A172 (cell line): ENCODE results near the gene MAPK8IP2. TPM values are rescaled to one million over a fixed set of nuclear protein-coding genes. Genes with fewer than 3 reads are reported as not detected.

ENCODE experiments used
- DNase-seq: peaks from one replicate; pipeline ENCODE4 v3.0.0-alpha.2; 2015; ENCODE audit warnings: low spot score
- total RNA-seq: library from RNA; depleted of rRNA; stranded (reverse); fragments of >200 nt; shearing (Covaris generic); gene quantifications from 2 replicates; pipeline ENCODE4 v1.2.3, GENCODE V29; 2014

Gene MAPK8IP2
- total RNA-seq, 1 experiment from 2014 or later, result 7.9 TPM

DNA sequence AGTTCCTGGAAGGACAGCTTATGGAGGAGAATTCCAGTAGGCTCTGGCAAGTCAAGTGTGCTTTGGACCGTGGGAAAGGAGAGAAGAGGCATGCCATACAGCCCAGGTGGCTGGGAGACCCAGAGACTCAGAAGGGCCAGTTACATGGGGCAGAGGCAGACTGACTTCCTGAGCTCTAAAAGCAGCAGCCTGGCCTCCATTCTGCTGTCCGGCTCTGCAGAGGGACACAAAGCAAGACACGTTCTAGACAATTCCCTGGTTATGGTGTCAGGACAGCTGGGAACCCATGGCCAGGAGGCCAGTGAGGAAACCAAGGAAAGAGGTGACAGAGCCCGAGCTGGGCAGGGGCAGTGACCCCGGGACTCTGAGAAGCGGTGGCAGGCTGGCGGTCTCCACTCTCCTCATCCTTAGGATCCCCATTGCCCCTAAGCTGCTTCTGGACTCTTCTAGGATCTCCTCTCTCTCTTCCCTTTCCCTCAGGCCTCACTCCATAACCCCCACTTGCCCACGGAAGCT lies 25.1 kb upstream of the MAPK8IP2 start:
- no peak for DNase-seq

DNA sequence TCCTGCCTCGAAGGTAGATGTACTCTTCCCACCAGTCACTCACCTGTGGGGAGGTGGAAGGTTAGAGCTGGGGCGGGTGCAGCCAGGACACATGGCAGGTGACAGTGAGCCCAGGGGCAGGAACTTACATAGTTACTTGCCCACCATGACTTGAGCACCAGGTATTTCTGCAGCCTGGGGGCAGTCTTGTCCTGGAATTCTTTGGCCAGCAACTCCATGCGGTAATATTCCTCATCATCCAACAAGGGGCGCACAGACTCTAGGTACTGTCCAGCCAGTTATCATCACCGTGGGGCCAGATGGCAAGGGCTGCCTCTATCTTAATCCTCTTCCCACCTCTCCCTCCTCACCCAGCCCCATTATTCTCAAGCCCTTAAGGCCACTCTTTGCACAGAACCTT lies 24.5 kb upstream of the MAPK8IP2 start:
- no peak for DNase-seq

DNA sequence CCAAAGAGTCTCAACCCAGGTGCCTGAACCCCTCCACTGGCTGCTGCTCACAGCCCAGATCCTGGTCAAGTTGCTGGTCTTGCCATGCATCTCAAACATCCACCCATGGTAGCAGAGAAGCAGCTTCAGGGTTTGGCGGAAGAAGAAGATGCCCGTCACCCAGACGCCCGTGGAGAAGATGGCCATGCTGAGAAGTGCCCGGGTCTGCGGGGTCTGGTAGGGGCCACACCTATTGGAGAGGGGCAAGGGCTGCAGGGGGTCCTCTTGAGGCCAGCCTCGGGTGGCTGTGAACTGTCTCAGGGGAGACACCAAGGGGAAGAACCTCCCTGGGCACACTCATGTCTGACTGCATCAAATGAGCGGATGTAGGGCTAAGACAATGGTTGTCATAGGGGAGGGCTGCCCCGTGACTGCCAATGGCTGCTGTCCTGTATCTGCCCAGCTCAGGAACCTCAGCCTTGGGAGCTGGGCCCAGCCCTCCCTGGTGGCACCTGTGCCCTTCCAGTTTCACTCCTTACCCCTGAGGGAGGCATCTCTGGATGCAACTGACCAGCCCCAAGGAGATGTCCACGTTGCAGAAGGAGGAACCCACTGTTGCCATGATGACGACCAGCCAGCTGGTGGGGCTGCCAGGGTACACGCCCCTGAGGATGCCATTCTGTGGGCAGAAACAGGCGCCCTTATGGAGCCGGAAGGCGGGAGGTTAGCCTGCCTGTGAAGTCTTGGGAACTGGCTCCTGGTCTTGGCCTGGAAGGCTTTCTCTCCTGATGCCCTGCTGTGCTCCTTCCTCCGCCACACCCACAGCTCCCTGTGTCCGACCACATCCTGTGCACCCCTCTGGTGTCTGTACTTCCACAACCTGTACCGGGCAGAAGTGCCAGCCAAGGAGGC lies 23.5 kb upstream of the MAPK8IP2 start:
- DNase-seq, result peak; percentile 73

DNA sequence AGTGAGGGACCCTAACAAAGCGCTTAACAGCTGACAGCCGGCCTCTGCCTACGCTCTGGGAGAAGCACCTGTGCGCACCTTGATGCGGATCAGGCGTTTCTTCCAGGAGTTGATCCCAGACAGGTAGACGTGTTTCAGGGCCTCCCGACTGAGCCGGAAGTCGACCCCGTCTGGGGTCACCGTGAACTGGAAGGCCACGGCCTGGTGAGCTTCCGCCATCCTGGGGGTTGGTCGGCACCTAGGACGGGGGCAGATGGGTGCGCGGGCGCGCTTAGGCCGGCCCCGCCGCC lies 23.0 kb upstream of the MAPK8IP2 start:
- DNase-seq, result no peak

DNA sequence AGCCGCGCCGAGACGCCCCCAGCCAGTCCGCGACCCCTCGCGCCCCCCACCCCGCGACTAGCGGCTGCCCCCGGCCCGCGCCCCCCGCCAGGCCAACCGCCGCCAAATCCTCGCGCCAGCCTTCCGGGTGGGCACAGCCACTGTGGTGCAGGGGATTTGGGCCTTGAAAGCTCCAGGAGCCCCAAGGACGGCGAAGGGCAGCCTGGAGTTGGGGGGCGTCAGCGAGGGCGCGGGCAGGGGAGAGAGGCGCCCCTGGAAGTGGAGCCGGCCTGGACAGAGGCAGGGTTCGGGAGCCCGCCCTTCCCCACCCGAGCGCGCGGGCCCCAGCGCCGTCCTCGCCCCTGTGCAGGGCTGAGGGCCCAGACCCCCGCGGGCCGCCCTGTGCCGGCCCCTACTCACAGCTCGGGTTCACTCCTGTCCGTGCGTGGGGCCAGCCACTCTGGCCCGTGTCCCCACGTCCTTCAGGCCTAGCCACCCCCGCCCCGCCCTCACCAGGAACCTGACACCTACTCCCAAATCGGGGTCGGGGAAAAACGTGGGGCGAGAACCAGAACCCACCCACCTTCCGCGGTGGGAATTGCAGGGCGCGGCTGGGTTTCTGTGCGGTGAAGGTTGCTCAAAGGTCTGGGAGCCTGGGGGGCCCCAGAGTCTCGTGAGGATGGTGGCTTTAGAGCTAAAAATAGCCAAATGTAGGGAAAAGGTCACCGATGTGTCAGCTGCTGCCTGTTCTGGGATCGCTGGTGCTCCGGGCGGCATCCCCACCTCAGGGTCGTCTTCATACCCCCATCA lies 22.4 kb upstream of the MAPK8IP2 start, which contains the start of gene CPT1B:
Gene CPT1B (minus strand): TSS at position 441 of the 789 bp plus-strand sequence. CDS start 512 bp downstream, outside the sequence.
- no peak for DNase-seq

DNA sequence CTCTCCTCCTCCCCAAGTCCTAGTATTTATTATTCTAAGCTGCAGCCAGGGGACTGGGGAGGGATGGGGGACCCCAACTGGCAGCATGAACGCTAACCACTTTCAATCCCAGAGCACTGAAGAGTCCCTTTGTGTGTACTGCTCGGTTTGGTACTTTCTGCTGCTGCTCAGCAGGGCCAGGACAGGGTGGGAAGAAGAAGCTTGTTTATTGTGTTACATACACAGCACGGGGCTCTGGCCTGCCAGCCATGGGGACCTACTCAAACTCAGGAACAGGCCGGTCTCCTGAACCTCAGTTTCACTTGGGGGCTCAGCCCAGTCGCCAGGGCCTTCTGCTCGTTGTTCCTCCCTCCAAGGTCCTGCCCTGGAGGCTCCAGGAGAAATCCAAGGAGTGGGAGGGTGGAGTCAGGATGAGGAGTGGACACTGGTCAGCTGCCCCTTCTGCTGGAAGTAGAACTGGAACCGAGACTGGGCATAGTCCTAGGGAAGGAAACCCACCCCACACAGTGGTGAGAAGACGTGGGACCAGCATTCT lies 21.8 kb upstream of the MAPK8IP2 start:
- no peak for DNase-seq

DNA sequence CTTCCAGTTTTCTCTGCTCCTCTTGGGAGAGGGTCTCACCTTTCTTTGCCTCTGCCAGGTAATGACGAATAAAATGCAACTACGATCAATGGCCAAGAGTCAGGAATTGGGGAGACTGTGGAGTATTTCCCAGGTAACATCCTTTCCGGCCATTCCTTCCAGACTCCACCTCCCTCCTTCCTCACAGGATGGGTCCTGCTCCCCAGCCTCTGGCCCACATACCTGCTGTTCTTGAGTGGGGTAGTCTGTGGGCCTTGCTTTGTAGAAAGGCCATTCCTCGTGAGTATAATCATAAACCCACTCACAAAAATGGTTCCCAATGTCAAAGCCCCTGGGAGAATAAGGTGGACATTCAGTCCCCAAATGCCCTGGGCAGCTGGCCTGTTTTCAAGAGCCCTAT lies 20.8 kb upstream of the MAPK8IP2 start:
- no peak for DNase-seq

DNA sequence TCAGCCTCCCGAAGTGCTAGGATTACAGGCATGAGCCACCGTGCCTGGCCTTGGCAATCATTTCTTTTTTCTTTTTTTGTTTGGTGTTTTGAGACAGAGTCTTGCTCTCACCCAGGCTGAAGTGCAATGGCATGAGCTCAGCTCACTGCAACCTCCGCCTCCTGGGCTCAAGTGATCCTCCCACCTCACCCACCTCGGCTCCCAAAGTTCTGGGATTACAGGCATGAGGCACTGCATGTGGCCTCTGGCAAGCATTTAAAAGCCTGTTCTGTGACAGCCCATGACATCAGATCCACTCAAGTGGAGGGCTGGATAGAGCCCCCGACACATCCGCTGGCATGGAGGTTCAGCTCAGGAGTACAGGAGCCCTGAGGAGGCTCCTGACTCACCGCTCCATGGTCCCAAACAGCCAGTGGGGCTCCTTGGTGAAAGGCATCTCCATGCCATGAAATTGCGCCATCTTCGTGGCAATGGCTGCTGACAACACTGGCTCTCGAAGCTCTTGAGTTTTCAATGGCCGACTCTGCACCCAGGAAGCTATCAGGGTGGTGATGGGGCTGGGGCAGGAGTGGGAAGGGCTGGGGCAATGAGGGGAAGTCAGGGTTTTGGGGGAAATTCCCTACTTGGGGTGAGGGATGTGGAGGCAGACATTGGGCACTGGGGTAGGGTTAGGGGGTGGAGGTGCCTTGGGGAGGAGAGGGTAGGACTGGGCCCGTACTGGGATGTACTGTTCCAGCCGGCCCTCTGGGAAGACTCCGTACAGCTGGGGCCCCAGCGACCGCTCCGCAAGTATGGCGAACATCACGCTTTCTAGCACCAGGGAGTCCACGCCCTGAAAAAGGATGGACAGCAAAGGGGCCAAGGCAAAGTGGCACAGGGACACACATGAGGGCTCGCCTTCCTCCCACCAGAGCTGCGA lies 19.3 kb upstream of the MAPK8IP2 start:
- no peak for DNase-seq

DNA sequence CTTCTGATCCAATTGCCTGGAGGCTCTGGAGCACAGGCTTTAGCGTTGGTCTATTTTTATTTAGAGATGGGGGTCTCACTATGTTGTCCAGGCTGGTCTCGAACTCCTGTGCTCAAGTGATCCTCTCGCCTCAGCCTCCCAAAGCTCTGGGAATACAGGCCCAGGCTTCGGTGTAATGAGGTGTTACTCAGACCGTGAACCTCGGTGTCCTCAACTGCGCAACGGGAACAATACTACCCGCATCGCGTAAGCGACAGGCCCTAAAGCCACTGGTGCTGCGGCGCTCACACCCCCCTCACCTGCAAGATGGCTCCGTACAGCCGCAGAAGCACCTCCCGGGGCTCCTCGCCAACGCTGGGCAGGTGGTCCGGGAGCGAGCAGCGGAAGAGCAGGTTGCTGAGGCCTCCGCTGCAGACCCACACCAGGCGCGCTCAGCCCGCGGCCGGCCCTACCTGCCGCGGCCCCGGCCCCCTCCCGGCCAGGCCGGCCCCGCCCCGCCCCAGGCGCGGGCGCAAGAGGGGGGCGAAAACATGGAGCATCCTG lies 18.6 kb upstream of the MAPK8IP2 start:
- no peak for DNase-seq

DNA sequence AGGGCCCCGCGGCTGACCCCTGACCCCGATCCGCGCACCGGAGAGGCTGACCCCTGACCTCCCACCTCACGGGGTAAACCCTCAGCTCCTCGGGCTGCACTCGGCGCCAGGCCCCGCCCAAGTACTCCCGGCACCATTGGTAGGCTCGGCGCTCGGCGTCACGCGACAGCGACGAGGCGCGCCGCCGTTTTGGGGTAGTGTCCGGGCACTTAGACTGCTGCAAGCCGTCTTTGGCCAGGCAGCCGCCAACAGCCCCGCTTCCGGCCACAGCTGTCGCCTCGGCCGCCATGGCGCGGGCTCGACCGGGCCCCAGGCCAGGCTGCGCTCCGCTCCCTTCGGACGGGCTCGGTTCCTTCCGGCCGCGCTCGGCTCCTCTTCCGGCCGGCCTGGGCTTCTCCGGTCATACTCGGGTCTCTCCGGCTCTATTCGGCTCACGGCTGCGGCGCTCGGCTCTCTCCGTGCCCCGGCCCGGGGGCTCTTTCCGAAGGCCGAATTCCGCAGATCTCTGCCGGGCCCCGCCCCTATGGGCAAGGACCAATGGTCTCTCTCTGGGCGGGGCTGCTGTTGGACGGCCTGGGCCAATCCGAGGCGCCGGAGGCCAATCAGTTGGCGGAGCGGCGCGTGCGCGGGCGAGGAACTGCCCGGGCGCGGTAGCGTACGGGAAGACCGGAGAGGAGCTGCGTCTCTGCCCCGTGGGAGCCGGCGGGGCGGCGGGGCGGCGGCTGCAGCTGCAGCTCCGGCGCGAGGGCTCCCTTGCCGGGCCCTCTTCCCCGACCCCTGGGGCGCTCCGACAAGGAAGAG lies 17.9 kb upstream of the MAPK8IP2 start, which contains the start of gene CHKB:
Gene CHKB (minus strand): TSS at position 357 of the 801 bp plus-strand sequence. CDS start 68 bp downstream, at position 289.
- DNase-seq, result peak; percentile 86

DNA sequence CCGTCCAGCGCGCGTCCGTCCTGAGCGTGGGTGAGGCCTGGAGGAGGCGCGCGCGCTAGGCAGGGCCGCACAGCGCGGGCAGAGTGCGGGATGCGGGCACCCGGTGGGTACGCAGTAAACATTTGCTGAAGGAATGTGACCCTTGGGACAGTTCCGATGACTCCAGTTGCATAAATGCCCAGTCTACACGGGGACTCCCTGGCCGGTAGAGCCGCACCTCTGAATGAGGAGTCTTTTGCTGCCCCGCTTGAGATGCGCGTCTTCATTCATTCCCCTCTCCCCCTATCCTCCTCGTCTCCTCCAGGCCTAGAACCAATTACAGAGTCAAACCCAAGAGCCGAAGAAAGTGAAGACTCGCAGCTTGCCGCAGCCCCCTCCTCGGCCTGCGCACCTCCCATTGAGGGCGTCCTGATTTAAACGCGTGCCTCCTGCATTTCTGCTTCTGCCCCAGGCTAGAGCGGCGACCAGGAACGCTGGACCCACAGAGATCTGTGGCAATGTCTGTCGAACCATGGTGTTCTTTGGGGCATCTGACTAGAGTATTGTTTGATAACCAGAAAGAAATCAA lies 17.2 kb upstream of the MAPK8IP2 start:
- no peak for DNase-seq

DNA sequence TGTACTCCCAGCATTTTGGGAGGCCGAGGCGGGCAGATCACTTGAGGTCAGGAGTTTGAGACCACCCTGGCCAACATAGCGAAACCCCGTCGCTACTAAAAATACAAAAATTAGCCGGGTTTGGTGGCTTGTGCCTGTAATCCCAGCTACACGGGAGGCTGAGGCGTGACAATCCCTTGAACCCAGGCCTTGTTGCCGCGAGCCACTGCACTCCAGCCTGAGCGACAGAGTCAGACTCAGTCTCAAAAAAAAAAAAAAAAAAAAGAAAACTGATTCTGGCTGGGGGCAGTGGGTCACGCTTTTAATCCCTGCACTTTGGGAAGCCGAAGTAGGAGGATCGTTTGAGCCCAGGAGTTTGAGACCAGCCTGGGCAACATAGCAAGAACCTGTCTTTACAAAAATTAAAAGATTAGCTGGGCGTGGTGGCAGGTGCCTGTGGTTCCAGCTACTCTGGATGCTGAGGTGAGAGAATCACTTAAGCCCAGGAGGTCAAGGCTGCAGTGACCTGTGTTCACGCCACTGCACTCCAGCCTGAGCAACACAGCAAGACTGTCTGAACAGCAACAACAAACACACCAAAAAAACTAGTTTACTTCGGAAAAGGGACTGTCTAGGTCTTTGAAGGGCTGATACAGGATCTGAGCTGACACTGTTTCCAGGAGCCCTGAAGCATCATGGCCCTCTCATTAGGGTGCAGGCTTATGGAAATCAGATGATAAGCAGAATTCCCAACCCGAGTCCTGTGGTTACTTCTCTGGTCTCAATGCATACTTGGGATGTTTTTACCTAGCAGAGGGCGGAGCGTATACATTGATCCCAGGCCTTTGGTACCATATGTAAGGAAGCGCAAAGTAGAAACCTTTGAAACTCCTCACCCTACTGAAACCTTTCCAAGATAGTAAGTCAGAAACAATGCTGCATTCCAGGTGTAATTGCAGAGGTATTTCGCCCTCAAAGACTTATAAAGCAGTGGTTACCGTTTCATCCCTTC lies 16.2 kb upstream of the MAPK8IP2 start:
- no peak for DNase-seq

DNA sequence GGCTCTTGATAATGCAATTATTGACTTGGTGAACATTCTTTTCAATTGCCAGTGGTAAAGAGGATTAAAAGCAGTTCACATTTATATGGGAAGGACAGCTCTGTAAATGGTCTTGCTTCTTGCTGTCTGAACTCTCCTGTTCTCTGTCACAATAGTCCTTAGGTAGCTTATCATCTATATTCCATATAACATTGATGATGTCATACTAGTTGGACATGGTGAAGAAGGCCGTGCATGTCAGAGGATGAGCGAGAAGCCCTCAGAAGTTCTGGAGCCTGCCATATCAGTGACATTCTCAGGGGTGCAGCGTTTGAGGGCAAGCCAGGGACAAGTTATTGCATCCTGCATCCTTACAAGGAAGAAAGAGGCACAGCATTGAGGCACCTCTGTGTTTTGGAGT lies 15.4 kb upstream of the MAPK8IP2 start:
- DNase-seq, result no peak

DNA sequence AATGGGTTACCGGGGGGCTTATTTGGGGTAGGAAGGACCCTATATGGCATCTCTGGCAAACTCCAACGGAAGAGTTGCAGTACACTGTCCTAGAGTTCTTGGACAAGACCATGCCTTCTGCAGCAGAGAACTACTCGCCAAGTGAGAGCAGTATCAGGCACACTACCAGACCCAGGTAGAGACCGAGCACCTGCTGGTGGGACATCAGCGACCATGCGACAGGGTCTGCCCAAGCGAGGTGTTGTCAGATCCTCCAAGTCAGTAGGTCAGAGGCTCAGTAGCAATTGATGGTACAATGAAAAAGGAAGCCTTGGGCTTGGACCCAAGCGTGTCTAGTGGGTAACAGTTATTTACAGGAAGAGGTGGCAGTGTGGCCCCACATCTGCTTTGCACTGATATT lies 14.8 kb upstream of the MAPK8IP2 start:
- no peak for DNase-seq

DNA sequence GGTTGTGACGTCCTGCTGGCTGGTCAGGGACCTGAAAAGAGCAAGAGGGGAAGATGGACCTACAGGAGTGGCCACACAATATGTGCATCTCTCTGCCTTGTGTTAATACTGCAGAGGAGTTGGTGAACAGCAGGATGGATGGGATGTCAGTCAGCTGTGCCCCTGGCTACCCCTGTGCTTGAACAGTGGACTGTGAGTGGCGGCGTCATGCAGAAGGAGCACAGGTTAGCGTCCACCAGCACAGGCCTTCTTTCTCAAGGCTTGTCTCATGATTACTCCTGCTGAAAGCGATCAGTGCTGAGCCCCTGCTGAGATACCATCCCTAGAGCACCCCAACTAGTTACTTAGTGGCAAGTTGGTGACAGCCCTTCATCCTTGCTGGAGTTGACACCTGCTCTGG lies 14.2 kb upstream of the MAPK8IP2 start:
- DNase-seq, result no peak

DNA sequence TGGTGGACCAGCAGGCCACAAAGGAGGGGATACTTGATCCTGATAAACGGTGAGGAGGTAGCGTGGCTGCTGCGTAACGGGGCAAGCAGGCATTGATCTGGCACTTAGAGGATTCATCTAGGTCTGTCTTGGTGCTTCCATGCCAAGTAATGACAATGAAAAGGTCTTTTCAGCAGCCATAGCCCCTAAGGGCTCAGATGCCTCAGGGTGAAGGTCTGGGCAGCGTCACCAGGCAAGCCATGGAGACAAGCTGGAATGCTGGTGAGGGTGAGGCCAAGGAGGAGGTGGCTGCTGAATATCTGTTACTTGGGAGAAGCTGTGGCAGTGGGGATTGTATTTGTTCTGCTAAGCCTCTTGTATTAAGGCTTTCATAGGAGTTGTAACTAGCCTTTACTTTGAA lies 13.2 kb upstream of the MAPK8IP2 start:
- DNase-seq, result no peak

DNA sequence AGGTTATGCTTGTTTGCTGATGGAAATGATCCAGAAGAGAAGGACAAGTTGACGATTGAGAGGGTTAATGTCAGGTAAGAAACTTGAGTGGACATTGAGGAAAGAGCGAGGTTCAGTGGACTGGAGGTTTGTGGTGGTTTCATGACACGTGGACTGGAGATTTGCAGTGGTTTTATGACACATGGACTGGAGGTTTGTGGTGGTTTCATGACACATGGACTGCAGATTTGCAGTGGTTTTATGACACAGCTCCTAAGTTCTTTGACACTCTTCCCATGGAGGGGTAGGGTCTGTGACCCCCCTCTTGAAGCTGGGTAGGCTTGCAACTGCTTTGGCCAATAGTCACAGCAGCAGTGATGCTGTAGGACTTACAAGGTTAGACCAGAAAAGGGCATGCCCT lies 5.4 kb upstream of the MAPK8IP2 start:
- DNase-seq, result no peak

DNA sequence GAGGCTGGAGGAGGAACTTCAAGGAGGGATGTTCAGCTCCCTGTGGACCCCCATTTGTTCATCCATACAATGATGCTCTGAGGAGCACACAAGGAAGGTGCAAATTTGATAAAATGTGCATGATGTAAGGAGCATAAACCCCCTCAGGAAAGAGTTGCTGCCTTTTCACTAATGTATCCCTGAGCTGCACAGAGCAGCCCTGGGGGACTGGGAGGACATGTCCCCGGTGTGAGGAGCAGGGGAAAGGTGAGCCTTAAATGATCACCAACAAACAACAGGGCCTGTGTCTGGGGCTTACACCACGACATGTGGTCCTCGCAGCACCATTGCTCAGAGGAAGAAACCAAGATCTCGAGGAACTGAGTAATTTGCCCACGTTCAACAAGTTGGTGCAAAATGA lies 3.5 kb upstream of the MAPK8IP2 start:
- DNase-seq, result no peak
